ENCODE results near the gene GPR108. TPM values are rescaled to one million over a fixed set of nuclear protein-coding genes. Genes with fewer than 3 reads are reported as not detected.

GPR108 gene
- total RNA-seq, 1 experiment from 2014 or later, result 36.4 TPM

- peak overlapping the region; percentile 41 for H3K4me3 ChIP-seq (ENCODE audit: low read depth, low read length, poor library complexity, severe bottlenecking)
- peaks cover 16% of the 10 kb centered on the region for H3K36me3 ChIP-seq (ENCODE audit: insufficient read depth, low read length, poor library complexity, severe bottlenecking)
- peak; percentile 53 for DNase-seq (ENCODE audit: low spot score)
- H3K9me3 ChIP-seq (ENCODE audit: low read depth, low read length, poor library complexity, severe bottlenecking), result no peaks in the 10 kb centered on the region
- intact Hi-C loops (cut with micrococcal nuclease; ENCODE audit: unreplicated experiment), result loop anchor here (1.0 to 5.0 kb wide), 4 partner anchors 63 to 222 kb away; no protein-coding TSS in a partner anchor
- ChIA-PET POLR2A (ENCODE audit: low non-redundant PET) (no interaction called here), CTCF (interaction anchor here (1.0 to 2.0 kb wide), 5 partner anchors 101 to 125 kb away, joined by 3 to 44 read pairs (median 7); no protein-coding TSS in a partner anchor)
- H3K27ac ChIP-seq (ENCODE audit: low read depth, low read length, poor library complexity, severe bottlenecking), result peak overlapping the region; percentile 84
- BruUV-seq (replicated peaks), result no TSS peak
- no peaks in the 10 kb centered on the region for H3K27me3 ChIP-seq (replicated peaks; ENCODE audit: insufficient read depth, low read depth, low read length, poor library complexity)
- H3K4me1 ChIP-seq (ENCODE audit: insufficient read depth, low read length, poor library complexity, severe bottlenecking), result peaks cover 38% of the 10 kb centered on the region
- no peak for TF ChIP-seq CTCF (conservative IDR thresholded peaks at IDR 0.05; ENCODE audit: low read depth, low read length)
- no peak for TF ChIP-seq EZH2 (IDR thresholded peaks at IDR 0.05; ENCODE audit: borderline replicate concordance, low read depth, low read length, poor library complexity, severe bottlenecking)
Measured at GRCh38 chr19:6738787-6739389, 1.5 kb upstream of the GPR108 start.

DNA sequence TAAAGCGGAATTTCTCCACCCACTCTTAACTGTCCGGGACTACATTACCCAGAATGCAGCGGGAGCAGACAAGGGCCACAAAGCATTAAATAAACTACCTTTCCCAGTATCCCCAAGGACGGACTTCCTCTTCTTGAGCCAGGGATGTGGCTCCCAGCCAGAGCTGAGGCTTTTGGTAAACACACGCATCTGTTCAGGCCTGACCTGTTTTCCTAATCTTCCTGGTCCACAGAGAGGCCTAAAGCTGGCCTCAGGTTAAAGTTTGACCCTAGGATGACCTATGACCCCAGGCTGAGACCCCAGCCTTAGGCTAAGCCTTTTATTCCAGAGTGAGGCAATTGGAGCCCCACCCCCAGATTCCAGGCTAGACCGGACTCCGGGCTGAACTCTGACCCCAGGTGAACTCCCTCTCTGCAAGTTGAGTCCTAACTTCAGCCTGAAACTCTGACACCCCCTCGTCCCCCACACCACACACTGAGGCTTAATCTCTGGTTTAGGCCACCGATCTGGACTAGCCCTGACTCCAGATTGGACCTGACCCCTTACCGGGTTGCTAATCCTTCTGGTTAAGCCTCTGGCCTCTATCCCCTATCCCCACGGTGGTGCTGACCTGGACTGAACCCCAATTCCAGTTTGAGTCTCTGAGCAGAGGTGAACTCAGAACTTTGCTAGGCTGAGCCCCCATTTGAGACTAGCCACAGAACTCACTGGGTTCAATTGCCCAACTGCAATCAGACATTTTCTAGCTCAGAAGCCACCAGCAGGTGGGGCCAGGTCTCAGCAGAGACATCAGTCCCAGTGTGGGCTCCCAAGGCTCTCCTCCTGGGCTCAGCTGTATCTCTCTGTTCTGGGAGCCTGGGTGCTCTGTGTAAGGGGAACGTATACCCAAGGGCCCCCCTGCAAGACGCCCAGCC lies 750 bp upstream of the GPR108 start:
- Histone ChIP-seq H3K27ac (ENCODE audit: low read depth, low read length, poor library complexity, severe bottlenecking) (peak overlapping the region; percentile 84), H3K9me3 (ENCODE audit: low read depth, low read length, poor library complexity, severe bottlenecking) (no peaks in the 10 kb centered on the region), H3K36me3 (ENCODE audit: insufficient read depth, low read length, poor library complexity, severe bottlenecking) (peaks cover 9% of the 10 kb centered on the region), H3K27me3 (replicated peaks; ENCODE audit: insufficient read depth, low read depth, low read length, poor library complexity) (no peaks in the 10 kb centered on the region), H3K4me3 (ENCODE audit: low read depth, low read length, poor library complexity, severe bottlenecking) (no peak overlapping the region), H3K4me1 (ENCODE audit: insufficient read depth, low read length, poor library complexity, severe bottlenecking) (peaks cover 35% of the 10 kb centered on the region)
- intact Hi-C loops (cut with micrococcal nuclease; ENCODE audit: unreplicated experiment), result loop anchor here (1.0 to 5.0 kb wide), 4 partner anchors 64 to 221 kb away; no protein-coding TSS in a partner anchor
- ChIA-PET POLR2A (ENCODE audit: low non-redundant PET) (no interaction called here), CTCF (interaction anchor here (0.5 to 2.0 kb wide), 6 partner anchors 102 to 651 kb away, joined by 3 to 44 read pairs (median 6); no protein-coding TSS in a partner anchor)
- peak; percentile 97 for DNase-seq (ENCODE audit: low spot score)
- TF ChIP-seq EZH2 (IDR thresholded peaks at IDR 0.05; ENCODE audit: borderline replicate concordance, low read depth, low read length, poor library complexity, severe bottlenecking), result no peak
- peak; percentile 86 for TF ChIP-seq CTCF (conservative IDR thresholded peaks at IDR 0.05; ENCODE audit: low read depth, low read length)
- no TSS peak for BruUV-seq (replicated peaks)

DNA sequence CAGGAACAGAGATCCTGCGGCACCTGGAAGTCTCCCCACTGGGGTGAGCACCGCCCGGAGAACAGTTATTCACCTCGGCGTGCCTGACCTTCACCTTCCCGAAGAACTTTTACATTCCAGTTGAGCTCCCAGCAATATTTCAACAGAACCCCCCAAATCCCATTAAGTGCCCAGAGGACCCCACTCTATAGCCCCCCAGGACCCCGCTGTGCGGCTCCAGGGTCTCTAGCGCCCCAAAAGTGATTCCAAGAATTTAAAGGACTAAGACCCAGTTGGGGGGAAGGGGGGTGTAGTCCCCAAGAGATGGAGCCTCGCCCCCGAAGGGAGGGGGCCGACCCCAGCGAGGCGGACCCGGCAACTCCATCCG lies 480 bp downstream of the GPR108 start:
- ChIA-PET POLR2A (ENCODE audit: low non-redundant PET) (no interaction called here), CTCF (interaction anchor here (1.2 to 2.0 kb wide), 2 partner anchors 127 kb away, joined by 5 to 44 read pairs; no protein-coding TSS in a partner anchor)
- Histone ChIP-seq H3K4me3 (ENCODE audit: low read depth, low read length, poor library complexity, severe bottlenecking) (peak overlapping the region; percentile 63), H3K27me3 (replicated peaks; ENCODE audit: insufficient read depth, low read depth, low read length, poor library complexity) (no peaks in the 10 kb centered on the region), H3K27ac (ENCODE audit: low read depth, low read length, poor library complexity, severe bottlenecking) (peak overlapping the region; percentile 98), H3K4me1 (ENCODE audit: insufficient read depth, low read length, poor library complexity, severe bottlenecking) (peaks cover 34% of the 10 kb centered on the region), H3K36me3 (ENCODE audit: insufficient read depth, low read length, poor library complexity, severe bottlenecking) (no peaks in the 10 kb centered on the region), H3K9me3 (ENCODE audit: low read depth, low read length, poor library complexity, severe bottlenecking) (no peaks in the 10 kb centered on the region)
- no TSS peak for BruUV-seq (replicated peaks)
- intact Hi-C loops (cut with micrococcal nuclease; ENCODE audit: unreplicated experiment), result loop anchor here (5.0 kb wide), 3 partner anchors 65 to 220 kb away; no protein-coding TSS in a partner anchor
- TF ChIP-seq EZH2 (IDR thresholded peaks at IDR 0.05; ENCODE audit: borderline replicate concordance, low read depth, low read length, poor library complexity, severe bottlenecking) (no peak), CTCF (conservative IDR thresholded peaks at IDR 0.05; ENCODE audit: low read depth, low read length) (no peak; the same call in 1 of the 2 replicates)
- DNase-seq (ENCODE audit: low spot score), result no peak
